ENCODE measurements around the gene ZDHHC7.

Gene ZDHHC7

DNA sequence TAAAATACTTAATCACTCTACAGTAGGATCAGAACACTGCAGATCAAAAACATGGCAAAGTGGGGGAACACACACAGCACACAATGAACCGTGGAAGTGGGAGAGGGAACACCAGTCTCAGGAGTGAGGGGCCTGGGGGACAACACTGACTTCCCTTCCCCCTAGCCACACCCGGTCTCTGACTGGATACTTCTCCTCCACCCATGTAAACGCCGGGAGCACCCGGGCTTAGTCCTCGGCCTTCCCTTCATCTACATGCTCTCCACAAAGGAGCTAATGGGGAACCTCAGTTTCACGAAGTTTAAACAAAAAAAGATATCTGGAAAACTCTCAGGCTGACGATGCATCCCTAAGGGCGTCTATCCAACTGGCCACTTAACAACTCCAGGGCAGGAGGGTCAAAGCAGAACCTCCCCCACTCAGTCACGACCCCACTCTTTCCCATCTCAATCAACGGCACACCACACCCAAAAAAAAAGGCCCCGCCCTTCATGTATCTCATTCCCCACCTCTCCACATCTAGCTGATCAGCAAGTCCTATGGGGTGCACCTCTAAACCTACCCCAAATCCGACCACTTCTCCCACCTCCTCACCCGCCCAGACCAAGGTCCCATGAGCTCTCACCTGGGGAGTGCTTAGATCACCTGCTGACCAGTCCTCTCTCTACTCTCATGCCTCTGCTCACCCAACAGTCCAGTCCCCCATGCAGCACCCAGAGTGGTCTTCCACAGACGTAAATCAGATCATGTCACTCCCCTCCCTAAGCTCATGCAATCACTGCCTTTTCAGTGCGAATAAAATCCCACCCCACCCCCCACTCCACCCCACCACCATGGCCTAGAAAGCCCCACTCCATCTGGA is 7.4 kb downstream of the ZDHHC7 start:
- DNase-seq (ENCODE audit: low read depth, low spot score): no peak
- H3K4me3 ChIP-seq (ENCODE audit: low read length): no peak overlapping the region

DNA sequence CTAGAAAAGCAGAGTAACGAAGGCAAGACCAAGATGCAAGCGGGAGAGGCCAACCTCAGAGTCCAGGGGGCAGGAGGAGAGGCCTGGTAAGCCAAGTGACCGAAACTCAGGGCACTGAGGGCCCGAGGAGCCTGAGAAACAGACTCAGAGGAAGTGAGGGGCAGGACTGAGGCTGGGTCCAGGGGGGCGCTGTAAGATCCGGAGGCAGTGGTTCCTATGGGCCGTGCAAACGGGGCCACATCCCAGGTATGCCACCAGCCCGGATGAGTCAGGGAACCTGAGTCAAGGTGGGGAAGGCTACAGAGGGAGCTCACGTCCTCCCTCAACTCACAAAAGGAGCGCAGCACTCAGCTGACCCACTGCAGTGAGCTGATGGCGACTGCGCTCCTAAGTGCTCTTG is 8.3 kb downstream of the ZDHHC7 start:
- no peak for DNase-seq (ENCODE audit: low read depth, low spot score)

DNA sequence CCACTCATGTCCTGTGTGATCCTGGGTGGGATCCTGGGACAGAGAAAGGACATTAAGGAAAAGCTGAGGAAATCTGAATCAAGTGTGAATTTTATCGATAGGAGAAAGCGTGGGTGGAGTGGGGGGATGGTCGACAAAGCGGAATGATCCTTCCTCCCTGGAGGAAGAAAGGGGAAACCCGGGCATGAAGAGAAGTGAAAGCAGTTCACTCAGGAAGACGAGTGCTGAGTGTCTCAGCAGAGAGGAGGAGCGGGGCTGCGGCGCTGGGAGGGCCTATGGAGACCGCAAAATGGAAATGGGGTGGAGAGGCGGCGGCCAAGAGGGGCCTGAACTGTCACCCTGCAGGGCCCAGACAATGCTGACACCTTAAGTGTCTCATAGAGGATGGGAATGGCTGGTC is 8.7 kb downstream of the ZDHHC7 start:
- no peak overlapping the region for H3K4me3 ChIP-seq (ENCODE audit: low read length)
- DNase-seq (ENCODE audit: low read depth, low spot score): no peak

More for the DNA sequence above, 8.3 kb downstream of the ZDHHC7 start:
- no peak overlapping the region for H3K4me3 ChIP-seq (ENCODE audit: low read length)

DNA sequence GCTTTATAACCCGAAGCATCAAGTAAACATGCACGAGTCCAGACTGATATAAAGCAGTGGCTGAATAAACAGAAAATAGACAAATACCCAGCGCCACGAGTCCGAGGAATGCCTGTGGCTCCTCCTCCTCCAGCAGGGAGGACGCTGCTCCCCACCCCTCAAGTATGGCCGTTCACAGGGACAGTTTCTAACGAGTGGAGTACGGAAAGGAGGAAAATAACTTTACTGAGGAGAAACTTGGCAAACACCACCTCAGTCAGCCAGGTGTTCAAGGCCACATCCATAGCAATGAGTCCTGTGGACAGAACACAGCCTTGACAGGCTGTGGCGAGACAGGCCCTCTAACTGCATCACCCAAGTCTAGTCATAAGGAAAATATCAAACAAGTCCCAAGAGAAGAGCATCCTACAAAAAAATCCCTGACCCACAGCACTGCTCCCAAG is 9.2 kb downstream of the ZDHHC7 start:
- H3K4me3 ChIP-seq (ENCODE audit: low read length): no peak overlapping the region

DNA sequence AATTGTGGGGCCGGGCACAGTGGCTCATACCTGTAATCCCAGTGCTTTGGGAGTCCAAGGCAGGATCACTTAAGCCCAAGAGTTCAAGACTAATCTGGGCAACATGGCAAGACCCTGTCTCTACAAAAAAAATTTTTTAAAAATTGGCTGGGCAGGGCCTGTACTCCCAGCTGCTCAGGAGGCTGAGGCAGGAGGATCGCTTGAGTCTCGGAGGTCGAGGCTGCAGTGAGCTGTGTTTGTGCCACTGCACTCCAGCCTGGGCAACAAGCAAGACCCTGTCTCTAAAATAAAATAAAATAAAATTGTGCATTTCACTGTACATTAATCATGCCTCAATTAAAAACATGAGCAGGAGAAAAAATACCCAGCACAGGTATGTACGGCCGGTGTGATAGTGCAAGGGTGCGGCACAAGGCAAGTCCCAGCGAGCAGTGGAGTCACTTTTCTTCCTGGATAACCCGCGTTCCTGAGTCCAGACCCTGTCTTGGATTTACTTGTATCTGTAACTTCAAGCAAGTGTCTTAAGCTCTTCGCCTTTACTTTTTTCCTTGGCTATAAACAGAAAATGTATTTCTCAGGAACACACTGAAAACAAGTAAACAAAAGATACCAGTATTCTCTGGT is 11.4 kb downstream of the ZDHHC7 start:
- no peak for DNase-seq (ENCODE audit: low read depth, low spot score)
- no peak overlapping the region for H3K4me3 ChIP-seq (ENCODE audit: low read length)

More for the DNA sequence above, 9.2 kb downstream of the ZDHHC7 start:
- no peak for DNase-seq (ENCODE audit: low read depth, low spot score)

DNA sequence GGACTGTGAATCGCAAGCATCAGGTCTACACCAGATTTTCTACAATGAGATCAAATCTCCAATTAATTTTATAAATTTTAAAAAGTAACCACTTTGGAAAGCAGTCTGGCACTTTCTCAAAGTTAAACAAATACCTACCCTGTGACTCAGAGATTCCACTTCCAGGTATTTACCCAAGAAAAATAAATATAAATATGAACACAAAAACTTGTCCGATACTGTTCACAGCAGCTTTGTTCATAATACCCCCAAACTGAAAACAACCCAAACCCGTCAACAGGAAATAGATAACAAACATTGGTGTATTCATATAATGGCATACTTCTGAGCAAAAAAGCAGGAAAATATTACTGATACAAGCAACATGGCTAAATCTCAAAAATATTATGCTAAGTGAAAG is 12.1 kb downstream of the ZDHHC7 start:
- DNase-seq (ENCODE audit: low read depth, low spot score): no peak
- no peak overlapping the region for H3K4me3 ChIP-seq (ENCODE audit: low read length)

DNA sequence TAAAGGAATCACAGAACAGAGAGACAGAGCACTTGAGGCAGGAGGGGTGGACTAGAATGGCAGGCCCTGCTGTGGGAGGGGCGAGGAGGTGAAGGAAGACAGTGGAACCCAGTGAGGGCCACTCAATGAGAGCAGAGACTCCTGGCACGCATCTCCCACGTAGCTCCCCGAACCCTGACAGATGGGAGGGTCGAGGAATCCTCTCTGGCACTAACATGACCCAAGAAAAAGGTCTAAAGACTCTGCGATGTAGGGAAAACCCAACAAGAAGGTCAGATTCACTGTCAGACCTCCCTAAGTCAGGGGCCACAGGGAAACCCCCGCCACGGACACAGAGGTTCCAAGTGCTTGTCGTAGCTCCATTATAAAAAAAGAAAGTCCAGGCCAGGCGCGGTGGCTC is 15.0 kb downstream of the ZDHHC7 start:
- no peak overlapping the region for H3K4me3 ChIP-seq (ENCODE audit: low read length)
- DNase-seq (ENCODE audit: low read depth, low spot score): no peak

DNA sequence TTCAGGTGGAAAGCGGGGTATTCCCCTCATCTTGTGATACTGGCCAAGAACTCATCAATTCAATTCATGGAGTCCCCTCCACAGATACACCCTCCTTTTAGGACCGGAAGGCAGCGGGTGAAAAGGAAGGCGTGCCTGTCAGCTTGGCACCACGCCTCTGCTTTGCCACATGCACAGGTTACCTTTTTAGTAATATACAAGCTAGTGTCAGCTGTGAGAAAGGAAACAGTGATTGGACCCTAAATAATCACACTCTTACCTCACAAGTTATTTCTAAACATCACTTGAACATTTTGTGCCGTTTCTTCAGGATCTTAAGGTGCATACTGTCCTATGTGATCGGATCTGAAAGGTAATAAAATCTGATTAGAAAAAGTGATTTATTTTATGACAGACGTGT is 15.7 kb downstream of the ZDHHC7 start:
- no peak for DNase-seq (ENCODE audit: low read depth, low spot score)
- H3K4me3 ChIP-seq (ENCODE audit: low read length): no peak overlapping the region

DNA sequence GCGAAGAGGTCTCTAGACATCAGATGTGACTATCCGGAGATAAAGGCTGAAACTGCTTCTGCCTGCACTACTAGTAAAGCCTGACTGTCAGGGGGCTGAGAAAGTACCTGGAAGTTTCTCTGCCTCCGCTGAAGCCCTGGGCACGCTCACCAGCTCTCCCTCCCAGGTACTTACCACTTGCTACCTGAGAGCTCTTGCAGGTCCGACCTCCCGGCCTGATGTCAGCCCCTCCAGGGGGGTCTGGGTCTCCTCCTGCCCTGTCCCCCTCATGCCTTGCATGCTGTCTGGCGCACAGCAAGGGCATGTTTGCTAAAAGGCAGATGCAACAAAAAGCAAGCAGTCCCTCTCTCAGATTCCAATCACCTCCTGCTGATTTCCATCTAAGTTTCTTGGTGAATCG is 17.4 kb downstream of the ZDHHC7 start:
- no peak overlapping the region for H3K4me3 ChIP-seq (ENCODE audit: low read length)
- no peak for DNase-seq (ENCODE audit: low read depth, low spot score)

DNA sequence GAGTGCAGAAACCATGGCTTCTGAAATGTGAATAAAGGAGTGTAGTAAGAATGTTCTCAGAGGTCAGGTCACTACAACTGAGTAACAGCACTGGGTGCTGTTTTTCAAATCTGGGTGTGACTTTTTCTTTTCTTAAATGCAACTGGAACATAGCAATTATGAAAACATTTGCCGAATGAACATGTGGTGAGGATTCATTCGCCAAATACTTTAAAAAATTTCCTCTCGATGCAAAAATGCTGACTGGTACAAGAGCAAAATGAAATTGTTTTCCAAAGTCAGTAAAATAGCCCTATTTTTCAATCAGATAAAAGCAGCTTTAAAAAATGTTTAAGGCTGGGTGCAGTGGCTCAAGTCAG is 18.6 kb downstream of the ZDHHC7 start:
- DNase-seq (ENCODE audit: low read depth, low spot score): no peak
- no peak overlapping the region for H3K4me3 ChIP-seq (ENCODE audit: low read length)

DNA sequence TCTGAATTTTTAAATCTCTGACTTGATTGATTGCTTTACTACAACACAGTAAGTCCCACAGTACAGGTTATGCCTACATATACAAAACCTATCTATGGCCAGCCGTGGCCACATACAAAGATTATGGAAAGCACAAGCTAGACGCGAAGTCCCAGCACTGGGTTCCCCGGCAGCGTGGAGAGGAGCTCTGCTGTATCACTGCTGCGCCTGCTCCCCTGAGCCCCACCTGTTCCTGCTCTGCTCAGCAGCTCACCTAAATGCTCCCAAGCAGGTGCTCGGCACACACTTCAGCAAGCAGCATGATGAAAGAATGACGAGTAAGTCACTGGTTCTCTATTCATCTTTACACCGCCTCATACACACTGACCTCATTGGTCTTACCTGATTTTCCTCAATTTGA is 20.6 kb downstream of the ZDHHC7 start:
- no peak for DNase-seq (ENCODE audit: low read depth, low spot score)
- no peak overlapping the region for H3K4me3 ChIP-seq (ENCODE audit: low read length)

DNA sequence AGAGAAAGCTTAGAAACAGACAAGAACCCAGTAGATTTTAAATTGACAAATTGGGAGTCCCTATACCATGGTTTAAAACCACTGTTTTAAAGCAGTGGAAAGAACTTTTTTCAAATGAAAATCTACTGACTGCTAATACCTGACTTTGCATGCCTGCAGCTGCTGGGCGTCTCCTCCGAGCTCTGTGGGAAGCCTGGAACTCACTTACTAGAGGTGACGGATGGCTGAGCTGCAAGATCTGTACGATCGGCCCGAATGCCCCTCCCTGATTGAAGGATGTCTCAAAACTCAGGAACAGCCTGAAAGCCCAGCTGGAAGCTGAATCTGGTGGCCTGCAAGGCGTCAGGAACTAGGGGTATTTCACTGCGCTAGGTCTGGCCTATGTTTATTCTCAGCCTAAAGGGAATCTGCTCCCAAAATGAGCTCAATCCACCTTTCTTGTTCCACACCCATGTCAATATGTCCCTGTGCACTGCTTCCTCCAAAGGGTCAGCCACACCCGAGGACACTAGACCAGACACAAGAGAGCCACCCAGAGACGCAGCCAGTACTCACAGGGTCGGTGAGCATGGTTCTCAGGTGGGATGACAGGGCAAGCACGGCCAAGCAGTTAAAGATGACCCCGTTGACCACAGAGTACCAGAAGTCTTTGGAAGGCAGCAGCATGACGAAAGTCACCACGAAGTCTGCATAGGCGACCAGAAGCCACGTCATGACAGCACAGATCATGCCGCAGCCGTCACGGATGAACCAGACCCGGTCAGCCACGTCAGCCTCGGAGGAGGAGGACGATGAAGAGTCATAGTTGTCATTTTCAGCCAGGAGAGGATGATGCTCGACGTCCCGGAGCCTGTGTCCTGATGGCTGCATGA is 21.4 kb downstream of the ZDHHC7 start:
- DNase-seq (ENCODE audit: low read depth, low spot score): no peak
- no peak overlapping the region for H3K4me3 ChIP-seq (ENCODE audit: low read length)

DNA sequence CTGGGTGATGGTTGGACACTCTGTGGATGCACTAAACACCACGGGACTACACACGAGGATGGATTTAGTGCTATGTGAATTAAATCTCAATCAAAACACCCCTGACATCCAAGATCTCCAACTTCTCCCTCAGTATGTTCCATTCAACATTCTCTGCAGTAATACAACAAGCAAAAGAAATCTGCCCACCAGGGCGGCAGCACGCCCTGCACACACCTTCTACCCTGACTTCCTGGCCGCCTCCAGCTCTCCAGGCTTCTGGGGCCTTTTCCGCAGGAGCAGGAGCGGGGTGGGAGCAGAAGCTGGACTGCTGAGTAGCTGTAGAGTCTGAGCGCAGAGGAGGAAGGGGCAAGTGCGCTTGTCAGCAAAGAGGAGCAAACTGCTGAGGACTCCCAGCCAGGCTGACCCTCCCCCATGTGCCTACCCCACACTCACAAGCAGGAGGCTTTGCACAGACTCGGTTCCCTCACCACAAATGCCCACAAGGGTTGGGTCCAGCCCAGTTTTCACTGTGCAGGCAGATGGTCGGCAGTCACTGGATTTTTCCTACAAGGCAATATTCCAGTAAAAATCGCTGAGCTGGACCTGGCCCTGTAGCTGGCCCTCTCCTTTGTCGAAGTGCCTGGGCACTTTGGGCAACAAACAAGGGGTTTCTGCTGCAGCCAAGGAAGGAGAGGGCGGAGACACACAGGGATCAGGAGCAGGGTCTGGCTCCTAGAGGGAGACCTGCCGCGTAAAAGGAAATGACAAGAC is 22.8 kb downstream of the ZDHHC7 start:
- DNase-seq (ENCODE audit: low read depth, low spot score): no peak
- no peak overlapping the region for H3K4me3 ChIP-seq (ENCODE audit: low read length)

DNA sequence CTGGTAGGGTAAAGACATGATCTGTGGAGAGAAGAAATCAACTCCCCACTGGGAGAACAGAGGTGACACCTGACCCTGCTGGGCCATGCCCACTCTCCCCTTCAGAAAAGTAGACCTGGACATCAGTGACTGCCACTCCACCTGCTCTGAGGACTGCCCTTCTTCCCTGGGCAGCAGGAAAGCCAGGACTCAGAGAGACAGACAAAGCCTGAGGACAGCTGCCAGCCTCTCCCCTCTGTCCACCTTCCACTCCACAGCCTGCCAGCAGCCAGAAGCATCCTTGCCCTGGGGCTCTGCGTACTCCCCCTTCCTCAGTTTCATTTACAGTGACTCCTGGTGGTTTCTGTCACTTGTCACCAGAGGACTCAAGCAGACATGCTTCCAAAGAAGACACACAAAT is 24.5 kb downstream of the ZDHHC7 start:
- H3K4me3 ChIP-seq (ENCODE audit: low read length): no peak overlapping the region
- no peak for DNase-seq (ENCODE audit: low read depth, low spot score)

DNA sequence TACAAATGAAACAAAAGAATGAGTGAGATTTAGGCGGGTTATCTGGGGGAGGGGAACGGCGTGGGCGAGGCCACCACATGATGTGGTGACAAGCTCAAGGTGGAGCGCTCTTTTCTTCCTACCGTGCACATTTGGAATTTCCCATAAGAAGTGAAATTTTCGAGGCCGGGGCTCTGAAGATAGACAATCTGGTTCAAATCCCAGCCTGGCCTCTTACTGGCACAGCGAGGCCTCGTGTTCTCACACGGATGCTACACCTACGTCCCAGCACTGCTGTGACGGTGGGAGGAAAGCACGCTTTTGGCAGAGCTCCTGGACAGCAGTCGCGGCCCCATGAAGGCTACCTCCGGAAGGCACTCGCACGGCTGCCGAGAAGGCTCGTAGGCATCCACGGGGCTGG is 25.2 kb downstream of the ZDHHC7 start:
- H3K4me3 ChIP-seq (ENCODE audit: low read length): no peak overlapping the region
- DNase-seq (ENCODE audit: low read depth, low spot score): no peak

DNA sequence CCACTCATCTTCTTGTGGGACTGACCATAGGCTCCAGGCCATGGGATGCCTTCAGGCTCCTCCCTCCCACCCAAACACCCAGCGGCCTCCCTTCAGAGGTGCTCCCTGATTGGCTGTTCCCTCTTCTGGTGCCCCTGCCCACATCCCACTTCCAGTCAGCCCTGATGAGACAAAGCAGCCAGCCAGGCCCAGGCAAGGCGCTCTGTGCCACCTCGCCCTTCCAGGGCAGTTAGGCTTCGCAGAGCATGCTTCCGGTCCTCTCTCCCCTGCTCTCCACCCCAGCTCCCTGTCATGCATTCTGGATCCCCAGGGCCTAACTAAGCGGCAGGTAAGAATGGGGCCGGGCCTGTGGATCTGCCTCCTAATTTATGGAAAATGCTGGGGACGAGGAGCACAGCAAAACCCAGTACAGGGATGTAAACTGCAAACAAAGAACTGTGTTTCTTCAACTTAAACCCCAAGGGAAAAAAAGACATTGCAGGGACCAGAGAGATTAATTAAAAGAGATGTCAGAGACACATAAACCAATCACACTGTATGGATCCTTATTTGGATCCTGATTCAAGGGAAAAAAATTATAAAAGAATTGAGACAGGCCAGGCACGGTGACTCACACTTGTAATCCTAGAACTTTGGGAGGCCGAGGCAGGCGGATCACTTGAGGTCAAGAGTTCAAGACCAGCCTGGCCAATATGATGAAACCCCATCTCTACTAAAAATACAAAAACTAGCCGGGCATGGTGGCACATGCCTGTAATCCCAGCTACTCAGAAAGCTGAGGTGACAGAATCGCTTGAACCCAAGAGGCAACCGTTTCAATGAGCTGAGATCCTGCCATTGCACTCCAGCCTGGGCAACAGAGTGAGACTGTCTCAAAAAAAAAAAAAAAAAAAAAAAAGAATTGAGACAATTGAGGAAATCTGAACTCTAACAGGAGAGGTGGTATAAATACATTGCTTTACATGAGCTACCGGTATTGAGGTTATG is 26.0 kb downstream of the ZDHHC7 start:
- DNase-seq (ENCODE audit: low read depth, low spot score): no peak
- no peak overlapping the region for H3K4me3 ChIP-seq (ENCODE audit: low read length)

DNA sequence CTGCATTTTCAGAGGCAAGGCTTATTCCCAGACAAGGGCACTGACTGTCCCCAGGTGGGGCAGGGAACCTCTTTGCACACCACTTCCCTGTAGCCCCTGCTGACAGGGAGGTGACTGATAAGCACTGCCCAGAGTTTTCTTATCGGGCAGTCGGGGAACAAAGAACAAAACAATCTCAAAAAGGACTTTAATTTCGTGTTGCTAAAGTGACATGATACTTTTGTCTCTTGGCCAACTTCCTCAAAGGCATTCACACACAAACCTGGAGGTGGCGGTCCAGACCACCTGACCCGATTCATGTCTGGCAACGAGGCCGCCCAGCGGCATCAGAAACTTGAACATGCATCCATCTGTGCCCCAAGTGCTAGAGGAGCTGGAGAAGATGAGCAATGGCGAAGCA is 28.9 kb downstream of the ZDHHC7 start:
- no peak overlapping the region for H3K4me3 ChIP-seq (ENCODE audit: low read length)
- no peak for DNase-seq (ENCODE audit: low read depth, low spot score)

DNA sequence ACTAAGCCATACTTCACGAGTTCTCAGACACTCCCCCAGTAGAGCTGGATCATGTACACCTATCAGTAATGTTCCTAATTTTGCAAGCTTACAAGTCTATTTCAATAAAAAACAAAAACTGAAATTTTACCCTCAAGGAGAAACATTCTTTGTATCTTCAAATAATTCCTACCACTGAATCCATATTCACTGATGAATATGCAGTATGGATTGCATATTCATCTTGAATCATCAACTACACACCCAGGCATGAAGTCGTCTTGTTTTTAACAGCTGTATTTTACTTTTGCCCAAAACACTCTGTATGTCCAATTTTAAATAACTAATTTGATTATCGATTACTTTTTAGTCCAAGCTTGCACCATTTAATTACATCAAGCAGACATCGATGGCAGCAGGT is 31.8 kb downstream of the ZDHHC7 start:
- H3K4me3 ChIP-seq (ENCODE audit: low read length): no peak overlapping the region
- DNase-seq (ENCODE audit: low read depth, low spot score): no peak
